Ramos (cell line): Measurements from ENCODE around the gene LHFPL3.

Experiments
- in situ Hi-C: fragments of 300-500 bp; cut with MboI; formaldehyde crosslinking; loops from one replicate; pipeline ENCODE4 v1.14.3; 2022; ENCODE audit warnings: low sequenced_read_pairs; ENCODE audit not compliant: unreplicated experiment

Gene LHFPL3

GRCh38 chr7:104873401-104873800, 545.0 kb downstream of the LHFPL3 start:
- in situ Hi-C loops: no loop called here

DNA sequence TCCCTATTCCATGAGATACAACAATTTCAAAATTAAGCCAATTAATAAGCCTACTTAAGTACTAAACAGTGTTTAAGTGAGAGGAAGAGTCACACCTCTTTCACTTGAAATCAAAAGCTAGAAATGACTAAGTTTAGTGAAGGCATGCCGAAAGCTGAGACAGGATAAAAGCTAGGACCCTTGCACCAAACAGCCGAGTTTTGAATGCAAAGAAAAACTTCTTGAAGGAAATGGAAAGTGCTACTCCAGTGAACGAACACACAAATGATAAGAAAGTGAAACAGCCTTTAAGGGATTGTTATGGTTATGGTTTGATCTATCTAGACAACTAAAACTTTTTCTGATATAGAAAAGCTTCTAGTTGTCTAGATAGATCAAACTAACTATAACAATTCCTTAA, 550.2 kb downstream of the LHFPL3 start:
- in situ Hi-C loops: no loop called here

- in situ Hi-C loops: no loop called here
Measured at GRCh38 chr7:104883248-104883717, 554.9 kb downstream of the LHFPL3 start.

GRCh38 chr7:104883718-104884452, 555.5 kb downstream of the LHFPL3 start:
- in situ Hi-C loops: no loop called here

DNA sequence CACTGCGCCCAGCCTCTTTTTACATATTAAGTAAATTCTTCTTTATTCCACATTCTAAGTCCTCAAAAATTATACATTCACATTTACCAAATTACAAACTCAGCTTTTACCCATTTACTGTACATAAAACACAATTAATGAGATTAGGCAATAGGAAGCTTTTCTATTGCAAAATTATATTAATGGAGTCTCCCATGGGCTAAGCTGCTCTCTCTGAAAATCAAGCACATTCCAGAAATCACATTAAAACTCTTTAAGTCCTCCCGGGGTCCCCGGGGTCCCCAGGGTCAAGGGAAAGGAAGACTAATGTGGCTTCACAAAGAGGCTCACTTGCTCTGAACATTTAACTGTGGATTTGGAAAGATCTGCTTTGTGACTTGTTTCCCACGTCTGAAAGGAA, 558.2 kb downstream of the LHFPL3 start:
- in situ Hi-C loops: no loop called here

- in situ Hi-C loops: no loop called here
Measured at GRCh38 chr7:104890216-104890615, 561.8 kb downstream of the LHFPL3 start.

DNA sequence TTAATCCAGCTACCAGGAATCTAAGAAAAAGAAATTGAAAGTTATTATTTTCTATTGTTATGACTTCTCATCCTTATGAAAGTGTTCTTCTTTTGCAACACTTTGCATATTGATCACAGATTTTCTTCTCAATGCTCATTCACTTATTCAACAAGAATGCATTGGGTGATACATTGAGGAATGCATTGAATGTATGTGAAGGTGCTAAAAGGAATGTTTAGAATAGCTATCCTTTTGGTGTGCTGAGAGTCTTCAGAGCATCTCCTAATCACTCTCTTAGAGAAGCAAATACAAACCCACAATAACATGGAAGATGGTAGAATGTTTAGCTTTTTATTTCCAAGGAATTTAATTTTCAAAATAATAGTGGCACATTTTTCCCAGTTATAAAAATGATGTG, 563.5 kb downstream of the LHFPL3 start:
- in situ Hi-C loops: no loop called here

DNA sequence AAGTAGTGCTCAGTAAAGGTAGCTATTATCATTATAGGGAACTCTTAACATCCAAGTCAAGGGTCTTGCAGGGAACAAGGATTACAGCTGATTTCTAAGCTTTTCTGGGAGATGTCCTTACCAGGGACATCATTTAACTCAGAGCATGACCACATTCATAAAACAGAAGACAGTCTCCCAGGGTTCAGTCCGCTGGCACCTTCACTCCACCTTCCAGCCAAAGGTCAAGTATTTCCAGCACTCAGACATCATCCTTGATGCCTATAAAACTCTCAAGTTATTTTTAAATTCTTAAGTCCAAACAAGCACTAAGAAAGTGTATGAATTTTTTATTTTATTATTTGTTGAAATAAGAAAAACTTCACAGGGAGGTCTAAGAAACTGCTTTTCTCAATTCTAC, 565.9 kb downstream of the LHFPL3 start:
- in situ Hi-C loops: no loop called here

DNA sequence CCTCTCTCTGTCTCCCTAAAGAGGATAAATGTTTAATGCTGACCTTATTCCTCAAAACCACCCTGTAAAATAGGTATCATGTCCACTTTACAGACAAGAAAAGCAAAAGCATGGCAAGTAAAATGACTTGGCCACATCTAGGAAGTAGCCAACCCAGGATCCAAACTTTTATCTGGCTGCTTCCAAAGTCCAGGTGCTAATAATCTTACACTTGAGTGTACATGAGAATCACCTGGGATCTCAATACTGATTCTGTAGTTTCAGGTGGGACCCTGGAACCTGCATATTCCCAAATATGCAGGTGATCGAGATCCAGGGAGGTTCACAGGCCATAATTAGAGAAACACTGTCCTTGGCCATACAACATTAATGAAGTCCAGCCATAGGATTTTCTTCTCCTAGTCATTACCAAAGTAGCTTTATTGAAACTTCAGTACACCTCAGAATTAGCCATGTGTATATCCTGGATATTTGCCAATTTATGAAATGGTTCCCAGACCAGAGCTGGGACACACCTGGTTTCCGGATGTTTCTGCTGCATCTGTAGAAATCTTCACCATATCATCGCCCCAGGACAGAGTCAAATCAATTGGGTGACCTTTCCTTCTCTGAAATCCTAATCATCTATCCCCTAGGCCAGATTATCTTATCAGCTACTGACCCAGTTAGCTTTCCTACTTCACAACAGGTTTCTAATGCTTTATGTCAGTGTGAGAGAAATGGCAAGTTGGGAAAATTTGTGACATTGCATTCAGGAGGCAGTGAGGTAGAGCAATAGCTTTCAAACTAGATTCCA, 566.5 kb downstream of the LHFPL3 start:
- in situ Hi-C loops: no loop called here

DNA sequence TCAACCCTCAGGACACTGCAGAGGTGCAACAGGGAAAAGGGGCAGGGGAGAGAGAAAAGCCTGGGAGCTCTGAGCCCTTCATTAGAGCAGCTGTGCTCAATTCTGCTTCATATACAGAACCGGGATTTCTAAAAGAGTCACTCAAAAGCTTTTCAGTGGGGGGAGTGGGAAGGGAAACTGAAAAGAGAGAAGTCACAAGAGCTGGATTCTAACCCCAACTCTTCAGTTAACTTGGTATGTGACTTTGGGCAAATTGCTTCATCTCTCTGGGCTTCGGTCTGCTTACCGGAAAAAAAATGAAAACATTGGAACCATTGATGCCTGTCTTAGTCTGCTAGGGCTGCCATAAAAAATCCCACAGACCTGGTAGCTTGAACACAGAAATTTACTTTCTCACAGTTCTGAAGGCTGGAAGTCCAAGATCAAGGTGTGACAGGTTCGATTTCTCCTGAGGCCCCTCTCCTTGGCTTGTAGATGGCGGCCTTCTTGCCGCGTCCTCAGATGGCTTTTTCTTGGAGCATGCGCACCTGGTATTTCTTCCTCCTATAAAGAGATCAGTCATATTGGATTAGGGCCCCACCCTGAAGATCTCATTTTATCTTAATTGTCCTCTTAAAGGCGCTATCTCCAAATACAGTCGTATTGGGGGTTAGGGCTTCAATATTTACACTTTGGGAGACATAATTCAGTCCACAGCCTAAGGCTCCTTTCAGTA, 567.3 kb downstream of the LHFPL3 start:
- in situ Hi-C loops: no loop called here

- in situ Hi-C loops: no loop called here
Measured at GRCh38 chr7:104898434-104898833, 570.0 kb downstream of the LHFPL3 start.

GRCh38 chr7:104900525-104901239, 572.3 kb downstream of the LHFPL3 start:
- in situ Hi-C loops: no loop called here

- in situ Hi-C loops: no loop called here
Measured at GRCh38 chr7:104901240-104901619, 572.8 kb downstream of the LHFPL3 start.

DNA sequence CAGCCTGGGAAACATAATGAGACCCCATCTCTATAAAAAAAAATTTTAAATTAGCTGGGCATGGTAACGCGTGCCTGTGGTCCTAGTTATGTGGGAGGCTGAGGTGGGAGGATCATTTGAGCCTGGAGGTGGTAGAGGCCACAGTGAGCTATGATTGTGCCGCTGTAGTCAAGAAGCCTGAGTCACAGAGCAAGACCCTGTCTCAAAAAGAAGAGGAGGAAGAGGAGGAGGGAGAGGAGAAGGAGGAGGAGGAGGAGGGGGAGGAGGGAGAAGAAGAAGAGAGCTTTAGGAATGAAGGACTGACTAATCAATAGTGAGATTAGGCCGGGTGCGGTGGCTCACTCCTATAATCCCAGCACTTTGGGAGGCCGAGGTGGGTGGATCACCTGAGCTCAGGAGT, 573.8 kb downstream of the LHFPL3 start:
- in situ Hi-C loops: no loop called here

GRCh38 chr7:104903044-104903443, 574.6 kb downstream of the LHFPL3 start:
- in situ Hi-C loops: no loop called here

DNA sequence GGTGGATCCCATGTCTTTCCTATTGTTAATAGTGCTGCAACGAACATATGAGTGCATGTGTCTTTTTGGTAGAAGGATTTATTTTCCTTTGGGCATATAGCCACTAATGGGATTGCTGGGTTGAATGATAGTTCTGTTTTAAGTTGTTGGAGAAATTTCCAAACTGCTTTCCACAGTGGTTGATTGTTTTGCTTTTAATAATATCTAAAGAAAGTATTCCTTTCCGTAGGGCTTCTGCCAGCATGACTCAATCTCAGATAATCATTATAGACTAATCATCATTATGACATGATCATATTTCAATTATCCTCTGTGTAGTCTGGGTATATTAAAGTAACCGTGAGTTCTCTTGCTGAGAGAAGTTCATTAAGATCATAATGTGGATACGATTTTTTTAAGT, 575.4 kb downstream of the LHFPL3 start:
- in situ Hi-C loops: no loop called here

GRCh38 chr7:104906032-104906431, 577.6 kb downstream of the LHFPL3 start:
- in situ Hi-C loops: no loop called here

- in situ Hi-C loops: no loop called here
Measured at GRCh38 chr7:104906556-104906955, 578.2 kb downstream of the LHFPL3 start.

DNA sequence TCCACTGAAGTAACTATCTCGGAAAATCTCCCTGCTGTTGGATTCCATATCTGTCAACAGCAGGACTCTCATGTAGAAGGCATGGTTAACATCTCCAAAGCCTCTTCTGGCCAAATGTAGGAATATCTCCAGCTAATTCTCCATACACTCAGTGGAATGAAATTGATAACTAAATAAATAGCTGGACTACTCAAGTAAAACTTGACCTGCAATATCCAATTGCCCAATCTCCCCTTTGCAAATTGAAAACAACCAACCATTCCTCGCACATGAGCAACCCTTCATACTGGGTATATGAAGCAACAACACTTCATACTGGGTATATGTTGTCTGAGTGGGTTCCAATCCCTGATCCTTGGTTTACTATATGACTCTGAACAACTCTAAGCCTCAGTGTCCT, 580.2 kb downstream of the LHFPL3 start:
- in situ Hi-C loops: no loop called here

DNA sequence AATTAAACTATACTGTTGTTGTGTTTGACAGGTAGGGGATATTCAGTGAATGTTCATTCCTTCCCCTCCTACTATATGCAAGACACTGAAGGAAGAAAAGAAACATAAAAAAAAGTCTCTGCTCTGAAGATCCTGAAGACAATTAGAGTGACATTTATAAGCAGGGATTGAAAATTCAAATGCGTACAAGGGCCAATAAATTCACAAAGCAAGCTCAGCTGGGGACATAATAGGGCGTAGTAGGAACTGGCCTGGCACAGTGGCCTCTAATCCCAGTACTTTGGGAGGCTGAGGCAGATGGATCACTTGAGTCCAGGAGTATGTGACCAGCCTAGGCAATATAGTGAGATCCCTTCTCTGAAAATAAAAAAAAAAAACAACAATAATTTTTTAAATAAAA, 580.7 kb downstream of the LHFPL3 start:
- in situ Hi-C loops: no loop called here
